Endothelial cell of umbilical vein (primary cell): ENCODE measurements around the gene CXCL9.
"Not testable (repeated sequence)": the region's sequence is repeated elsewhere in the genome, so short reads cannot be mapped to it uniquely, and the experiment has no call there.

ENCODE experiments used
- CTCF ChIP-seq, 2 donors: IDR thresholded peaks; 1 replicate in 1 of 2; 2 replicates in 1 of 2; pipeline ENCODE4 v1.5.1; 2011; ENCODE audit warnings: low read length in 2 of 2, mild to moderate bottlenecking in 2 of 2, moderate library complexity in 2 of 2, control low read depth in 1 of 2, inconsistent platforms in 1 of 2, low read depth in 1 of 2; ENCODE audit not compliant: insufficient read depth in 1 of 2; ENCODE audit errors: extremely low read depth in 1 of 2
- EZH2 ChIP-seq: IDR thresholded peaks from 2 replicates; pipeline ENCODE4 v1.6.1; 2012; ENCODE audit warnings: borderline replicate concordance, low read depth, mild to moderate bottlenecking, moderate library complexity, low read length, inconsistent platforms; ENCODE audit not compliant: severe bottlenecking
- POLR2A ChIP-seq: IDR thresholded peaks from 2 replicates; pipeline ENCODE4 v1.6.1; 2012; ENCODE audit warnings: low read depth, mild to moderate bottlenecking, control low read depth, low read length

GRCh38 chr4:76042241-76042998 is 35.1 kb upstream of the CXCL9 start:
- not testable (repeated sequence) for TF ChIP-seq POLR2A; CTCF (IDR thresholded peaks at IDR 0.05; ENCODE audit: extremely low read depth in 1 of 2, insufficient read depth in 1 of 2, low read depth in 1 of 2, low read length in 2 of 2); EZH2
